ENCODE data around the gene FUT3. TPM values are rescaled to one million over a fixed set of nuclear protein-coding genes. Genes with fewer than 3 reads are reported as not detected.
A peak's percentile ranks its signal among the peaks of the same experiment; 100 is the strongest.

FUT3 gene
- total and polyA plus RNA-seq, 9 of the 15 experiments (the other 6 are each of a cell fraction or from before 2014, with no cell fraction given), result 0.09 TPM; not detected in 8

GRCh38 chr19:5806905-5807304, 44.3 kb downstream of the FUT3 start:
- no peak for ATAC-seq
- POLR2A ChIA-PET, result interaction anchor here (1.9 kb wide), 1 partner anchor 21 kb away, joined by 12 read pairs; no protein-coding TSS in a partner anchor
- in situ Hi-C loops (cut with MboI), result no loop called here

More at GRCh38 chr19:5806905-5807304, 44.3 kb downstream of the FUT3 start:
- no peaks in the 10 kb centered on the region for H3K79me2 ChIP-seq (ENCODE audit: control insufficient read depth, insufficient read depth, low read length)
- no peak overlapping the region for H3K4me3 ChIP-seq
- intact Hi-C loops (cut with micrococcal nuclease), result loop anchor here (10.0 kb wide), 1 partner anchor 178 kb away; no protein-coding TSS in a partner anchor
- FAIRE-seq, result no peak
- no peaks in the 10 kb centered on the region for H3K36me3 ChIP-seq (ENCODE audit: control insufficient read depth, insufficient read depth, low read length)
- H3K27me3 ChIP-seq (ENCODE audit: control insufficient read depth in 2 of 2, insufficient read depth in 2 of 2, low read length in 2 of 2), result no peaks in the 10 kb centered on the region
- no peak overlapping the region for H3K27ac ChIP-seq (ENCODE audit: extremely low read depth, low read depth, low read length)
- no peak for TF ChIP-seq CBX5 (IDR thresholded peaks at IDR 0.05; ENCODE audit: borderline replicate concordance, low read depth)
- no peak for TF ChIP-seq ZNF583 (CRISPR knock-in tag; IDR thresholded peaks at IDR 0.05)
- no peak for TF ChIP-seq KAT8 (IDR thresholded peaks at IDR 0.05; ENCODE audit: low read depth)
- no peak for TF ChIP-seq NEUROD1 (IDR thresholded peaks at IDR 0.05; ENCODE audit: borderline replicate concordance, low read depth, low read length, partially characterized antibody)
- no peak for TF ChIP-seq ZNF778 (CRISPR knock-in tag; IDR thresholded peaks at IDR 0.05)
- TF ChIP-seq CTCFL (IDR thresholded peaks at IDR 0.05; ENCODE audit: borderline replicate concordance, insufficient read depth, low read depth, low read length, poor library complexity, severe bottlenecking), result no peak
- WGBS (ENCODE audit: insufficient coverage, low coverage, missing lambda C conversion rate), result 79% methylated on average over 5 of the region's 5 CpGs
- H3K9me1 ChIP-seq (ENCODE audit: control insufficient read depth, insufficient read depth, low read length), result no peaks in the 10 kb centered on the region
- no peak overlapping the region for H2AFZ ChIP-seq (ENCODE audit: low read depth, low read length)
- H3K9ac ChIP-seq (ENCODE audit: insufficient read depth in 1 of 2, low read depth in 2 of 2, low read length in 2 of 2), result peak overlapping the region in 1 of 2 experiments; percentile 72; a peak in 1 of 4 replicates
- peaks cover 15 to 47% of the 10 kb centered on the region in 2 experiments for H3K4me1 ChIP-seq (replicated peaks in 1 of 2; ENCODE audit: control insufficient read depth in 2 of 2, insufficient read depth in 2 of 2, low read length in 2 of 2)
- DNase-seq (ENCODE audit: extremely low read depth in 1 of 4, low spot score in 3 of 4), result no peak
- H3K9me3 ChIP-seq (replicated peaks; ENCODE audit: control insufficient read depth, insufficient read depth, low read depth, low read length), result no peaks in the 10 kb centered on the region
- H3K4me2 ChIP-seq (ENCODE audit: insufficient read depth, low read length), result no peak overlapping the region
- no TSS peak for BruUV-seq (replicated peaks)
- no peaks in the 10 kb centered on the region for H4K20me1 ChIP-seq (replicated peaks; ENCODE audit: control insufficient read depth, insufficient read depth, low read length)
- CTCF ChIA-PET (ENCODE audit: low intra/inter-chr PET ratio), result interaction anchor here (0.9 to 4.2 kb wide), 3 partner anchors 86 to 215 kb away, joined by 3 to 48 read pairs (median 32); no protein-coding TSS in a partner anchor

All from K562 (cell line).